Lung microvascular endothelial cell (primary cell): Measurements from ENCODE around the gene MEIG1. TPM values are rescaled to one million over a fixed set of nuclear protein-coding genes. Genes with fewer than 3 reads are reported as not detected.

Experiments
- total RNA-seq: library from RNA; depleted of rRNA; stranded (reverse); fragments of >200 nt; gene quantifications from 2 replicates; pipeline ENCODE4 v1.2.1, GENCODE V29; 2014

The MEIG1 gene
- total RNA-seq, 1 donor from 2014 or later, result 0.20 TPM

Other genes with a start within 250 kb of the MEIG1 start
- gene FAM107B, start 184.5 kb upstream of the MEIG1 start, total RNA-seq, result 54.6 and 68.2 TPM in 2 replicates
- gene CDNF, start 121.4 kb upstream of the MEIG1 start, total RNA-seq, result 0.40 and 0.44 TPM in 2 replicates
- gene HSPA14, start 121.1 kb upstream of the MEIG1 start, total RNA-seq, result 8.7 and 10.0 TPM in 2 replicates
- gene MSANTD7, start 121.1 kb upstream of the MEIG1 start, total RNA-seq, result 11.6 and 16.1 TPM in 2 replicates
- 7.6 and 8.1 TPM in 2 replicates for gene SUV39H2, start 80.5 kb upstream of the MEIG1 start, total RNA-seq
- gene DCLRE1C, start 5.3 kb upstream of the MEIG1 start, total RNA-seq, result 4.0 and 5.2 TPM in 2 replicates
- 0.20 and 0.44 TPM in 2 replicates for gene OLAH, start 84.6 kb downstream of the MEIG1 start, total RNA-seq
- 0.60 and 1.5 TPM in 2 replicates for gene ACBD7, start 129.4 kb downstream of the MEIG1 start, total RNA-seq
- 5.4 and 8.5 TPM in 2 replicates for gene RPP38, start 138.0 kb downstream of the MEIG1 start, total RNA-seq
- 39.1 and 48.6 TPM in 2 replicates for gene NMT2, start 209.3 kb downstream of the MEIG1 start, total RNA-seq